SK-N-MC (cell line): ENCODE results near the gene SLC6A9.

Experiments
- DNase-seq: peaks from one replicate; pipeline ENCODE4 v3.0.0-alpha.2; 2011; ENCODE audit warnings: low read depth, low spot score
- H3K27ac ChIP-seq: fragments of 200-600 bp; sonication (generic); 2 replicates; pipeline ENCODE4 v1.5.1; 2016; ENCODE audit warnings: mixed run types
- H3K36me3 ChIP-seq: fragments of 200-600 bp; sonication (generic); 2 replicates; pipeline ENCODE4 v1.6.1; 2017; ENCODE audit warnings: antibody characterized with exemption, low read length, mixed read lengths; ENCODE audit not compliant: insufficient read depth
- H3K4me3 ChIP-seq: fragments of 200-600 bp; sonication (generic); 2 replicates; pipeline ENCODE4 v1.5.1; 2016
- H3K9ac ChIP-seq: fragments of 200-600 bp; sonication (generic); 2 replicates; pipeline ENCODE4 v1.8.0; 2017; ENCODE audit warnings: mixed run types, mixed read lengths; ENCODE audit not compliant: insufficient read length
- H3K9me3 ChIP-seq: fragments of 200-600 bp; sonication (generic); 2 replicates; pipeline ENCODE4 v1.6.1; 2017; ENCODE audit warnings: low read depth, mild to moderate bottlenecking, antibody characterized with exemption, low read length, moderate library complexity, mixed read lengths
- EZH2 ChIP-seq: fragments of 200-600 bp; sonication (generic); IDR thresholded peaks from one replicate; pipeline ENCODE4 v1.6.1; 2017; ENCODE audit warnings: antibody characterized with exemption
- FOXP2 ChIP-seq: optimal IDR thresholded peaks from 2 replicates; pipeline ENCODE3; 2011; ENCODE audit warnings: mild to moderate bottlenecking, moderate library complexity; ENCODE audit not compliant: insufficient read depth; ENCODE audit errors: extremely low read length, control extremely low read depth
- POLR2AphosphoS5 ChIP-seq: IDR thresholded peaks from 2 replicates; pipeline ENCODE4 v1.6.1; 2012; ENCODE audit warnings: mild to moderate bottlenecking, low read depth, low read length, borderline replicate concordance

SLC6A9 gene

GRCh38 chr1:44031252-44032169 lies at the start of gene SLC6A9:
SLC6A9 (minus strand) TSS chr1:44031462; CDS start chr1:44024277, 7,185 bp downstream.
- no peaks in the 10 kb centered on the region for H3K9me3 ChIP-seq
- DNase-seq = peak; percentile 32

GRCh38 chr1:44079566-44079965 lies 48.3 kb upstream of the SLC6A9 start:
- Histone ChIP-seq H3K36me3 (no peaks in the 10 kb centered on the region), H3K9ac (no peak overlapping the region), H3K27ac (no peak overlapping the region), H3K9me3 (no peaks in the 10 kb centered on the region), H3K4me3 (no peak overlapping the region)
- no peak for TF ChIP-seq EZH2
- no peak for TF ChIP-seq FOXP2
- TF ChIP-seq POLR2AphosphoS5 = no peak
- DNase-seq = no peak

More at GRCh38 chr1:44031252-44032169, at the start of gene SLC6A9:
- Histone ChIP-seq H3K27ac (peak within 1 kb of the TSS; percentile 79), H3K36me3 (peaks cover 16% of the 10 kb centered on the region; the same call in 1 of the 2 replicates), H3K9ac (peak within 1 kb of the TSS; percentile 86), H3K4me3 (peak within 1 kb of the TSS; percentile 91)
- TF ChIP-seq POLR2AphosphoS5 (peak; percentile 41; the same call in 1 of the 2 replicates), FOXP2 (no peak), EZH2 (no peak)

- H3K27ac ChIP-seq = no peak overlapping the region
- no peaks in the 10 kb centered on the region for H3K36me3 ChIP-seq
- H3K9ac ChIP-seq = no peak overlapping the region
- H3K4me3 ChIP-seq = no peak overlapping the region
- H3K9me3 ChIP-seq = no peaks in the 10 kb centered on the region
- TF ChIP-seq FOXP2 = no peak
- no peak for TF ChIP-seq EZH2
- no peak for TF ChIP-seq POLR2AphosphoS5
- no peak for DNase-seq
Measured at GRCh38 chr1:44078104-44078503, 46.8 kb upstream of the SLC6A9 start.

- TF ChIP-seq EZH2 (no peak), FOXP2 (no peak), POLR2AphosphoS5 (no peak)
- Histone ChIP-seq H3K36me3 (no peaks in the 10 kb centered on the region), H3K9ac (no peak overlapping the region), H3K9me3 (no peaks in the 10 kb centered on the region), H3K4me3 (no peak overlapping the region), H3K27ac (no peak overlapping the region)
- DNase-seq = no peak
Measured at GRCh38 chr1:44077421-44077820, 46.2 kb upstream of the SLC6A9 start.

- Histone ChIP-seq H3K9ac (no peak overlapping the region), H3K36me3 (no peaks in the 10 kb centered on the region), H3K9me3 (no peaks in the 10 kb centered on the region), H3K27ac (no peak overlapping the region), H3K4me3 (no peak overlapping the region)
- TF ChIP-seq POLR2AphosphoS5 (peak; percentile 62; the same call in 1 of the 2 replicates), EZH2 (no peak)
- DNase-seq = peak; percentile 92
Measured at GRCh38 chr1:44076066-44076465, 44.8 kb upstream of the SLC6A9 start.

GRCh38 chr1:44074415-44074814 lies 43.2 kb upstream of the SLC6A9 start:
- H3K36me3 ChIP-seq = no peaks in the 10 kb centered on the region
- no peaks in the 10 kb centered on the region for H3K9me3 ChIP-seq
- no peak for DNase-seq
- no peak overlapping the region for H3K27ac ChIP-seq
- TF ChIP-seq EZH2 = no peak
- TF ChIP-seq FOXP2 = no peak
- no peak for TF ChIP-seq POLR2AphosphoS5
- no peak overlapping the region for H3K4me3 ChIP-seq
- H3K9ac ChIP-seq = no peak overlapping the region

- TF ChIP-seq EZH2 = no peak
- no peak for TF ChIP-seq POLR2AphosphoS5
- TF ChIP-seq FOXP2 = no peak
Measured at GRCh38 chr1:44073528-44073927, 42.3 kb upstream of the SLC6A9 start.

GRCh38 chr1:44072821-44073220 lies 41.6 kb upstream of the SLC6A9 start:
- H3K9me3 ChIP-seq = no peaks in the 10 kb centered on the region
- TF ChIP-seq FOXP2 = no peak
- no peak for TF ChIP-seq POLR2AphosphoS5
- TF ChIP-seq EZH2 = no peak
- H3K36me3 ChIP-seq = no peaks in the 10 kb centered on the region
- no peak for DNase-seq
- H3K27ac ChIP-seq = no peak overlapping the region
- no peak overlapping the region for H3K9ac ChIP-seq
- no peak overlapping the region for H3K4me3 ChIP-seq

More at GRCh38 chr1:44073528-44073927, 42.3 kb upstream of the SLC6A9 start:
- Histone ChIP-seq H3K27ac (no peak overlapping the region), H3K9ac (no peak overlapping the region), H3K9me3 (no peaks in the 10 kb centered on the region), H3K36me3 (no peaks in the 10 kb centered on the region), H3K4me3 (no peak overlapping the region)
- no peak for DNase-seq
